ENCODE data around the gene RABGAP1. TPM values are rescaled to one million over a fixed set of nuclear protein-coding genes. Genes with fewer than 3 reads are reported as not detected.
A peak's percentile ranks its signal among the peaks of the same experiment; 100 is the strongest.

The RABGAP1 gene
- total RNA-seq, 1 donor from 2014 or later: 60.2 TPM

DNA sequence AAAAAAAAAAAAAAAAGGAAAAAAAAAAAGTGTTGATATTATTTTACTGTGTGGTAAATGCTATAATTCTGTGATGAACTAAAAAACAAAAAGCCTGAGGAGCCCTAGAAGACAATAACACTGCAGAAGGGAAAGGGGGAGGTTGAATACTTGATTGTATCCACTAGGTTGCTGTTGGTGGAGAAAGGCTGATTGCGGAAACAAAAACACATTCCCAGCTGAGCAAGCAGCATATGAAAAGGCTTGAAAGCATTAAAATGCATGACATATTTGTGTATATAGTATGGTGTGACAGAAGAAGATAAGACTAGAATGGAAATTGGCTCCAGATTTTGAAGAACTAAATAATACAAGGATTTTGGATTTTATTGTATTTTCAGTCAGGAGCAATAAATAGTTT lies 8.9 kb downstream of the RABGAP1 start:
- no peak overlapping the region for H3K4me3 ChIP-seq
- H3K36me3 ChIP-seq: no peaks in the 10 kb centered on the region
- no peaks in the 10 kb centered on the region for H3K9me3 ChIP-seq
- TF ChIP-seq POLR2AphosphoS5 (IDR thresholded peaks at IDR 0.05; ENCODE audit: insufficient read depth in 1 of 2, low read depth in 1 of 2): no peak
- no peak for TF ChIP-seq POLR2A (IDR thresholded peaks at IDR 0.05)
- TF ChIP-seq, protein P1, sequence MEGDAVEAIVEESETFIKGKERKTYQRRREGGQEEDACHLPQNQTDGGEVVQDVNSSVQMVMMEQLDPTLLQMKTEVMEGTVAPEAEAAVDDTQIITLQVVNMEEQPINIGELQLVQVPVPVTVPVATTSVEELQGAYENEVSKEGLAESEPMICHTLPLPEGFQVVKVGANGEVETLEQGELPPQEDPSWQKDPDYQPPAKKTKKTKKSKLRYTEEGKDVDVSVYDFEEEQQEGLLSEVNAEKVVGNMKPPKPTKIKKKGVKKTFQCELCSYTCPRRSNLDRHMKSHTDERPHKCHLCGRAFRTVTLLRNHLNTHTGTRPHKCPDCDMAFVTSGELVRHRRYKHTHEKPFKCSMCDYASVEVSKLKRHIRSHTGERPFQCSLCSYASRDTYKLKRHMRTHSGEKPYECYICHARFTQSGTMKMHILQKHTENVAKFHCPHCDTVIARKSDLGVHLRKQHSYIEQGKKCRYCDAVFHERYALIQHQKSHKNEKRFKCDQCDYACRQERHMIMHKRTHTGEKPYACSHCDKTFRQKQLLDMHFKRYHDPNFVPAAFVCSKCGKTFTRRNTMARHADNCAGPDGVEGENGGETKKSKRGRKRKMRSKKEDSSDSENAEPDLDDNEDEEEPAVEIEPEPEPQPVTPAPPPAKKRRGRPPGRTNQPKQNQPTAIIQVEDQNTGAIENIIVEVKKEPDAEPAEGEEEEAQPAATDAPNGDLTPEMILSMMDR (IDR thresholded peaks at IDR 0.05): no peak
- no peak for DNase-seq (ENCODE audit: extremely low spot score in 2 of 2)
- intact Hi-C loops (cut with DNase I): no loop called here
- no peaks in the 10 kb centered on the region for H3K27me3 ChIP-seq
- peaks cover 50% of the 10 kb centered on the region for H3K4me1 ChIP-seq
- no peak overlapping the region for H3K27ac ChIP-seq

DNA sequence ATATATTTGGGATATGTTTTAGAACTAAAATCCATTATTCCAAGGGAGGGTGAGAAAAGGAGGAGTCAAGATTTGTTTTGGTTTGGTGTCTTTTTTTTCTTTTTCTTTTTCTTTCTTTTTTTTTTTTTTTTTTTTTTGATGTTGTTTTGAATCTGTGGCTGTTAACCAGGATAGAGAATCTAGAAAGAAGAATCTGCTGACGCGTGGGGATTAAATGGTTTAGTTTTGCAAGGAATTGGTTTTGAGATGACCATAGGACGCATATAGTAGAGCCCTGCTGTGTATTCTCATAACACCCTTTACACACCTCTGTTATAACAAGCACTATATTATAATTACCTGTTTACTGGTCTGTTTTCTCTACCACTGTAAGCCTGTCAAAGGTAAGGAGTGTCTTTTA lies 9.4 kb downstream of the RABGAP1 start:
- TF ChIP-seq POLR2AphosphoS5 (IDR thresholded peaks at IDR 0.05; ENCODE audit: insufficient read depth in 1 of 2, low read depth in 1 of 2): no peak
- TF ChIP-seq POLR2A (IDR thresholded peaks at IDR 0.05): no peak
- TF ChIP-seq, protein P1 (IDR thresholded peaks at IDR 0.05): no peak
- peaks cover 48% of the 10 kb centered on the region for H3K4me1 ChIP-seq

GRCh38 chr9:122951056-122951455 lies 10.2 kb downstream of the RABGAP1 start:
- intact Hi-C loops (cut with DNase I): no loop called here

More for the DNA sequence above, 9.4 kb downstream of the RABGAP1 start:
- no peak for DNase-seq (ENCODE audit: extremely low spot score in 2 of 2)
- intact Hi-C loops (cut with DNase I): no loop called here
- H3K27ac ChIP-seq: no peak overlapping the region
- H3K36me3 ChIP-seq: no peaks in the 10 kb centered on the region
- no peaks in the 10 kb centered on the region for H3K9me3 ChIP-seq
- H3K27me3 ChIP-seq: no peaks in the 10 kb centered on the region
- H3K4me3 ChIP-seq: no peak overlapping the region

DNA sequence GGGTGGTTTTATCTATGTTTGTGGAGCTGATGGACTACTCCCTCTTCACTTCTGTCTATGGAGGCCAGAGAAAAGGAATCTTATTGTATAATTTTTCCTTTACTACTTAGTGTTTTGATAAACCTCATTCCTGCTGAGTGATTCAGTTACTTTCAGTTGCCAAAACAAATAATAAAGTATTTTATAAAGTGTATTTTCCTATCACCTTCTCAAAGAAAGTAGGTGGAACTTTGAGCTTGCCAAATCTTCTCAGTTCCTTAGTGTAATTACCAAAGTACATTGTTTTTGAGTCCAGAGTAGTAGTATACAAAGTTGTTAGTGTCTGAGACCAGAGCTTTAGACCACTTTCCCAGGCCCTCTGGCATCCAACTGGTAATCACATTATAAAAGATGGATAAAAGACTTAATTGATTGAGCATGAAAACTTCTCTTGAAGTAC lies 13.5 kb downstream of the RABGAP1 start:
- Histone ChIP-seq H3K27me3 (no peaks in the 10 kb centered on the region), H3K4me3 (no peak overlapping the region), H3K36me3 (no peaks in the 10 kb centered on the region), H3K4me1 (peaks cover 15% of the 10 kb centered on the region), H3K27ac (peak overlapping the region; percentile 17), H3K9me3 (no peaks in the 10 kb centered on the region)
- intact Hi-C loops (cut with DNase I): no loop called here
- TF ChIP-seq POLR2A (IDR thresholded peaks at IDR 0.05) (no peak), POLR2AphosphoS5 (IDR thresholded peaks at IDR 0.05; ENCODE audit: insufficient read depth in 1 of 2, low read depth in 1 of 2) (no peak)
- TF ChIP-seq, protein P1 (IDR thresholded peaks at IDR 0.05): no peak
- no peak for DNase-seq (ENCODE audit: extremely low spot score in 2 of 2)

More at GRCh38 chr9:122951056-122951455, 10.2 kb downstream of the RABGAP1 start:
- Histone ChIP-seq H3K27me3 (no peaks in the 10 kb centered on the region), H3K4me1 (peaks cover 42% of the 10 kb centered on the region), H3K4me3 (no peak overlapping the region), H3K9me3 (no peaks in the 10 kb centered on the region), H3K27ac (no peak overlapping the region), H3K36me3 (no peaks in the 10 kb centered on the region)
- no peak for TF ChIP-seq POLR2A (IDR thresholded peaks at IDR 0.05)
- TF ChIP-seq POLR2AphosphoS5 (IDR thresholded peaks at IDR 0.05; ENCODE audit: insufficient read depth in 1 of 2, low read depth in 1 of 2): no peak
- TF ChIP-seq, protein P1 (IDR thresholded peaks at IDR 0.05): no peak
- DNase-seq (ENCODE audit: extremely low spot score in 2 of 2): no peak

- Histone ChIP-seq H3K27ac (no peak overlapping the region), H3K4me3 (no peak overlapping the region), H3K36me3 (peaks cover 0 to 11% of the 10 kb centered on the region in 2 donors), H3K9me3 (no peaks in the 10 kb centered on the region), H3K4me1 (peaks cover 15% of the 10 kb centered on the region), H3K27me3 (no peaks in the 10 kb centered on the region)
- DNase-seq (ENCODE audit: extremely low spot score in 2 of 2): no peak
- intact Hi-C loops (cut with DNase I): no loop called here
- TF ChIP-seq POLR2A (IDR thresholded peaks at IDR 0.05) (no peak), POLR2AphosphoS5 (IDR thresholded peaks at IDR 0.05; ENCODE audit: insufficient read depth in 1 of 2, low read depth in 1 of 2) (no peak)
- TF ChIP-seq, protein P1 (IDR thresholded peaks at IDR 0.05): no peak
Measured at GRCh38 chr9:122955961-122956360, 15.1 kb downstream of the RABGAP1 start.

Data from vagina (tissue), 2 donors.